Measurements from ENCODE around the gene SSR2.

SSR2 gene

GRCh38 chr1:155966750-155967149 lies 54.0 kb downstream of the SSR2 start:
- no peak for TF ChIP-seq CTCF (conservative IDR thresholded peaks at IDR 0.05; ENCODE audit: low read depth, low read length)
- DNase-seq (ENCODE audit: low read depth), result no peak
- no peak overlapping the region for H3K4me3 ChIP-seq (ENCODE audit: low read length)

GRCh38 chr1:155966135-155966534 lies 54.6 kb downstream of the SSR2 start:
- H3K4me3 ChIP-seq (ENCODE audit: low read length), result no peak overlapping the region
- DNase-seq (ENCODE audit: low read depth), result no peak
- peak; percentile 22 for TF ChIP-seq CTCF (conservative IDR thresholded peaks at IDR 0.05; ENCODE audit: low read depth, low read length)

GRCh38 chr1:155964193-155964592 lies 56.6 kb downstream of the SSR2 start:
- no peak for TF ChIP-seq CTCF (conservative IDR thresholded peaks at IDR 0.05; ENCODE audit: low read depth, low read length)
- no peak overlapping the region for H3K4me3 ChIP-seq (ENCODE audit: low read length)
- no peak for DNase-seq (ENCODE audit: low read depth)

GRCh38 chr1:155962599-155963211 lies 58.0 kb downstream of the SSR2 start:
- TF ChIP-seq CTCF (conservative IDR thresholded peaks at IDR 0.05; ENCODE audit: low read depth, low read length), result no peak
- DNase-seq (ENCODE audit: low read depth), result no peak
- no peak overlapping the region for H3K4me3 ChIP-seq (ENCODE audit: low read length)

- peak; percentile 46 for TF ChIP-seq CTCF (conservative IDR thresholded peaks at IDR 0.05; ENCODE audit: low read depth, low read length)
- no peak overlapping the region for H3K4me3 ChIP-seq (ENCODE audit: low read length)
- peak; percentile 74 for DNase-seq (ENCODE audit: low read depth)
Measured at GRCh38 chr1:155961937-155962336, 58.8 kb downstream of the SSR2 start.

- no peak for DNase-seq (ENCODE audit: low read depth)
- H3K4me3 ChIP-seq (ENCODE audit: low read length), result no peak overlapping the region
- no peak for TF ChIP-seq CTCF (conservative IDR thresholded peaks at IDR 0.05; ENCODE audit: low read depth, low read length)
Measured at GRCh38 chr1:155960081-155960745, 60.5 kb downstream of the SSR2 start.
